Panc1 (cell line): Measurements from ENCODE around the gene UGT1A6. TPM values are rescaled to one million over a fixed set of nuclear protein-coding genes. Genes with fewer than 3 reads are reported as not detected.

ENCODE experiments used
- ATAC-seq: fragments of 200-7000 bp; cut with Tn5 transposase; 2 replicates; pipeline ENCODE4 v1.9.1; 2020; ENCODE audit warnings: mild to moderate bottlenecking, moderate library complexity
- BruUV-seq: library from RNA; stranded (reverse); fragments of 400-500 nt; replicated peaks from 2 replicates; lab custom pipeline; 2021; lab: Mats Ljungman, UMichigan
- CTCF ChIA-PET: fragments of 300-600 bp; sonication (Branson Sonifier 250); formaldehyde crosslinking; loops from one replicate; lab custom pipeline; 2022; ENCODE audit warnings: antibody characterized with exemption; lab: Charles Lee
- POLR2A ChIA-PET: fragments of 300-600 bp; sonication (Branson Sonifier 250); formaldehyde crosslinking; loops from one replicate; lab custom pipeline; 2022; ENCODE audit warnings: antibody characterized with exemption; lab: Charles Lee
- DNase-seq: peaks from one replicate; pipeline ENCODE4 v3.0.0-alpha.2; 2010; ENCODE audit warnings: low read depth, low spot score
- H3K27ac ChIP-seq: 2 replicates; pipeline ENCODE4 v1.5.1; 2011; ENCODE audit warnings: mild to moderate bottlenecking, low read length, inconsistent platforms
- H3K27me3 ChIP-seq: fragments of 200-500 bp; sonication (Bioruptor generic); 2 replicates; pipeline ENCODE4 v1.6.0; 2014; ENCODE audit warnings: low read length, inconsistent platforms; ENCODE audit not compliant: control insufficient read depth, insufficient read depth
- H3K36me3 ChIP-seq: fragments of 200-500 bp; sonication (Bioruptor generic); 2 replicates; pipeline ENCODE4 v1.5.1; 2014; ENCODE audit warnings: inconsistent platforms, mild to moderate bottlenecking, low read length, moderate library complexity; ENCODE audit not compliant: control insufficient read depth, insufficient read depth
- H3K4me1 ChIP-seq: 2 replicates; pipeline ENCODE4 v1.5.1; 2011; ENCODE audit warnings: inconsistent platforms, mild to moderate bottlenecking, low read length, moderate library complexity; ENCODE audit not compliant: control insufficient read depth, insufficient read depth
- H3K4me3 ChIP-seq, 2 experiments: 2 replicates each; pipeline ENCODE4 v1.5.1; 2011 to 2012; ENCODE audit warnings: low read depth in 2 of 2, low read length in 2 of 2, mild to moderate bottlenecking in 2 of 2, inconsistent platforms in 1 of 2, moderate library complexity in 1 of 2
- H3K9me3 ChIP-seq: fragments of 200-500 bp; sonication (Bioruptor generic); 2 replicates; pipeline ENCODE4 v1.5.1; 2014; ENCODE audit warnings: low read depth, mild to moderate bottlenecking, inconsistent platforms, low read length, moderate library complexity; ENCODE audit not compliant: control insufficient read depth, insufficient read depth
- CTCF ChIP-seq: fragments of 450-650 bp; IDR thresholded peaks from 2 replicates; pipeline ENCODE4 v1.5.1; 2017; ENCODE audit warnings: mild to moderate bottlenecking
- POLR2AphosphoS5 ChIP-seq: IDR thresholded peaks from 2 replicates; pipeline ENCODE4 v1.6.1; 2012; ENCODE audit warnings: mild to moderate bottlenecking, low read depth, low read length, moderate library complexity
- REST ChIP-seq, 2 experiments: IDR thresholded peaks; 2 replicates each; pipeline ENCODE4 v1.6.1; 2011 to 2012; ENCODE audit warnings: low read depth in 2 of 2, control low read depth in 1 of 2, low read length in 1 of 2, mild to moderate bottlenecking in 1 of 2, moderate library complexity in 1 of 2; ENCODE audit not compliant: insufficient read depth in 1 of 2
- SIN3A ChIP-seq: IDR thresholded peaks from 2 replicates; pipeline ENCODE4 v1.6.1; 2012; ENCODE audit warnings: low read depth, mild to moderate bottlenecking, low read length, moderate library complexity, borderline replicate concordance; ENCODE audit not compliant: insufficient read depth
- TCF7L2 ChIP-seq: IDR thresholded peaks from 2 replicates; pipeline ENCODE4 v1.6.1; 2011; ENCODE audit warnings: mild to moderate bottlenecking, low read depth, low read length, inconsistent platforms
- in situ Hi-C: cut with HindIII; loops from 2 replicates; pipeline ENCODE4 v1.10.0; 2016; ENCODE audit warnings: low sequenced_read_pairs, low pct_unique_long_range_greater_than_20kb
- intact Hi-C: fragments of 100-400 bp; cut with micrococcal nuclease; formaldehyde crosslinking; loops from one replicate; pipeline ENCODE4 v1.10.0; 2022; ENCODE audit not compliant: unreplicated experiment
- total RNA-seq: library from RNA; stranded (reverse); gene quantifications from one replicate; pipeline ENCODE4 v1.2.1, GENCODE V29; 2021; ENCODE audit not compliant: unreplicated experiment

Gene UGT1A6
- total RNA-seq, 1 experiment from 2014 or later, result not detected

- ChIA-PET POLR2A (no interaction called here), CTCF (no interaction called here)
- H3K27me3 ChIP-seq, result no peaks in the 10 kb centered on the region
- H3K4me1 ChIP-seq, result no peaks in the 10 kb centered on the region
- ATAC-seq (no peak), DNase-seq (no peak)
- BruUV-seq, result no TSS peak
- no peak overlapping the region for H3K27ac ChIP-seq
- intact Hi-C loops, result no loop called here
- H3K36me3 ChIP-seq, result no peaks in the 10 kb centered on the region
- no peaks in the 10 kb centered on the region for H3K9me3 ChIP-seq
- in situ Hi-C loops, result no loop called here
- no peak overlapping the region for H3K4me3 ChIP-seq
- TF ChIP-seq REST (IDR thresholded peaks at IDR 0.05; ENCODE audit: insufficient read depth in 1 of 2, low read depth in 2 of 2, low read length in 1 of 2) (no peak), CTCF (no peak), POLR2AphosphoS5 (no peak), TCF7L2 (no peak), SIN3A (no peak)
These were observed 17.7 kb upstream of the UGT1A6 start for GRCh38 chr2:233674995-233675394.

GRCh38 chr2:233676046-233676445 lies 16.6 kb upstream of the UGT1A6 start:
- Histone ChIP-seq H3K4me1 (no peaks in the 10 kb centered on the region), H3K4me3 (no peak overlapping the region), H3K27ac (no peak overlapping the region), H3K9me3 (no peaks in the 10 kb centered on the region), H3K36me3 (no peaks in the 10 kb centered on the region), H3K27me3 (no peaks in the 10 kb centered on the region)
- in situ Hi-C loops, result no loop called here
- ChIA-PET CTCF (no interaction called here), POLR2A (no interaction called here)
- no peak for ATAC-seq
- TF ChIP-seq TCF7L2 (no peak), REST (IDR thresholded peaks at IDR 0.05; ENCODE audit: insufficient read depth in 1 of 2, low read depth in 2 of 2, low read length in 1 of 2) (no peak), POLR2AphosphoS5 (no peak), SIN3A (no peak), CTCF (no peak)
- BruUV-seq, result no TSS peak
- intact Hi-C loops, result no loop called here
- no peak for DNase-seq
